ENCODE results near the gene MYL7.

GRCh38 chr7:44185729-44186128 lies 44.6 kb upstream of the MYL7 start:
- TF ChIP-seq CTCF (IDR thresholded peaks at IDR 0.05; ENCODE audit: insufficient read depth, low read length, poor library complexity, severe bottlenecking) (no peak), EZH2phosphoT487 (conservative IDR thresholded peaks at IDR 0.05; ENCODE audit: low read length) (no peak)
